Right lobe of liver (tissue), 4 donors: ENCODE data around the gene GPR87.

Source experiments
- POLR2A ChIP-seq: fragments of 450-650 bp; IDR thresholded peaks from one replicate; pipeline ENCODE4 v1.6.1; 2017; ENCODE audit warnings: antibody characterized with exemption, mild to moderate bottlenecking
- TF ChIP-seq, protein P1 (sequence below), 4 donors: fragments of 200-600 bp in 3 of 4; fragments of 450-650 bp in 1 of 4; IDR thresholded peaks; one replicate each; pipeline versions ENCODE4 v1.5.1 to v1.8.0; 2016 to 2022; ENCODE audit warnings: antibody characterized with exemption in 4 of 4, mild to moderate bottlenecking in 2 of 4
- donor health status: DM: no; HTN: no; CAD: no.
- donor health status: DM: no; HTN: no; CAD: no.
- donor health status: DM: no; HTN: yes; CAD: no.

DNA sequence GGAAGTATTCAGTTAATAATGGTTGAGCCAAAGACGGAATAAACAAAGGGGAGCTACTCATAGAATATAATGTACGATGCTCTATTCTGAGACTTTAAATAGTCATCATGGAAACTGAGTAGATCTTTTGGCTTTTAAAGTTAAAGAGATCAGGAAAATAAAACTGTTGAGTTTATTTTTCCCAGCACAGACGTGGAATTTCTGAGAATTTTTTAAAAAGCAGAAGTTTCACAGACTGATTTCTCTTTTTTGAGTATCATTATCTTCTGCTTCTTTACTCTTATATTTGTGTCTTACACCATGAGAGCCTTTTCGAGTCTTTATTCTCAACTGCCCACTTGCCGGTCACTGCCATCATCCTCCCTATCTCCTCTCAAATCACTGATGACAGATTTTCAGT, 51.5 kb downstream of the GPR87 start:
- TF ChIP-seq POLR2A = no peak
- TF ChIP-seq, protein P1, sequence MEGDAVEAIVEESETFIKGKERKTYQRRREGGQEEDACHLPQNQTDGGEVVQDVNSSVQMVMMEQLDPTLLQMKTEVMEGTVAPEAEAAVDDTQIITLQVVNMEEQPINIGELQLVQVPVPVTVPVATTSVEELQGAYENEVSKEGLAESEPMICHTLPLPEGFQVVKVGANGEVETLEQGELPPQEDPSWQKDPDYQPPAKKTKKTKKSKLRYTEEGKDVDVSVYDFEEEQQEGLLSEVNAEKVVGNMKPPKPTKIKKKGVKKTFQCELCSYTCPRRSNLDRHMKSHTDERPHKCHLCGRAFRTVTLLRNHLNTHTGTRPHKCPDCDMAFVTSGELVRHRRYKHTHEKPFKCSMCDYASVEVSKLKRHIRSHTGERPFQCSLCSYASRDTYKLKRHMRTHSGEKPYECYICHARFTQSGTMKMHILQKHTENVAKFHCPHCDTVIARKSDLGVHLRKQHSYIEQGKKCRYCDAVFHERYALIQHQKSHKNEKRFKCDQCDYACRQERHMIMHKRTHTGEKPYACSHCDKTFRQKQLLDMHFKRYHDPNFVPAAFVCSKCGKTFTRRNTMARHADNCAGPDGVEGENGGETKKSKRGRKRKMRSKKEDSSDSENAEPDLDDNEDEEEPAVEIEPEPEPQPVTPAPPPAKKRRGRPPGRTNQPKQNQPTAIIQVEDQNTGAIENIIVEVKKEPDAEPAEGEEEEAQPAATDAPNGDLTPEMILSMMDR (IDR thresholded peaks at IDR 0.05) = no peak
